GM18861 (cell line): ENCODE data around the gene ACAD8.

Experiments
- ATAC-seq: cut with Tn5 transposase; IDR thresholded peaks from one replicate; pipeline ENCODE4 v1.9.1; 2021; ENCODE audit not compliant: unreplicated experiment

Gene ACAD8

GRCh38 chr11:134253188-134253993, at the start of gene ACAD8, which contains the start of gene THYN1:
TSS of gene ACAD8 (plus strand) at chr11:134253568. CDS start at chr11:134253601, 33 bp downstream.
TSS of gene THYN1 (minus strand) at chr11:134253352. CDS start at chr11:134252882, 470 bp downstream.
- ATAC-seq: peak; percentile 99

- no peak for ATAC-seq
Observed at GRCh38 chr11:134205729-134206128, 47.6 kb upstream of the ACAD8 start.

DNA sequence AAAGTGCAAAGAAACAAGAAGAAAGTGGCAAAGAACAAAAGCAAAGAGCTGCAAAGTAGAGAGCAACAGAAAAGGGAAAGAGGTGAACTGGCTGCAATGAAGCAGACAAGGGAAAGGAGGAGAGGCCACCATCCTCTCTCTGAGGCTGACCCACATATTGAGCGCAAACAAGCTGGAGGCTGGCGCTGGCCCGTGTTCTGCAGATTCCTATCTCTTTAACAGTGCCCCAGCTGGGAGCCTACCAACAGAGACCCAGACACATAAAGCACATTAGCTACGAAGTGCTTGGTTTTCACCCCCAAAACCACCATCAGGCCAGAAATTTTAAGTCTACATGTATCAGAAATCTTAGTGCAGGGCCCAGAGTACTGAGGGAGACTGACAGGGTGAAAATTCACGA, 47.2 kb upstream of the ACAD8 start:
- ATAC-seq: no peak

DNA sequence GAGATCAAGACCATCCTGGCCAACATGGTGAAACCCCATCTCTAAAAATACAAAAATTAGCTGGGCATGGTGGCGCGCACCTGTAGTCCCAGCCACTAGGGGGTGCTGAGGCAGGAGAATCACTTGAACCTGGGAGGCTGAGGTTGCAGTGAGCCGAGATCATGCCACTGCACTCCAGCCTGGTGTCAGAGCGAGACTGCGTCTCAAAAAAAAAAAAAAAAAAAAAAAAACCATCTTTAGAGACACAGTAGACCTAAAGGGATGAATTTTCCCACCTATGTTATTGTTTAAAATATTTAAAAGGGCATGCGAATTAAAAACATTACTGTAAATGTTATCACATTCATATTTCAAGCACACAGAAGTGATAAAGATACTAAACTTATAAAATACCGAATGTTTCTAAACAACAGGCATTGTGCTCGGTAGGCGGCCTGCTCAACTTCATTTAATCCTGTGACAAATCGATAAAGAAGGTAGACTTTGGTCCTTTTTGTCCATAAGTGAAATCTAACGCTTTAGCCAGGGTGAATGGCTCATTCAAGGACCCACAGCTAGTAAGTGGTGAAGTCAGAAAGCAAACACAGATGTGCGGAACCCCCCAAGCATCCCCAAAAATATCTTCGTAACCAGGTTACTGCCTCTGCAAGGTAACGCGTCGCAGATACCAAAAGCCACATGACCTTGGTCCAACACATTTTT, 45.7 kb upstream of the ACAD8 start:
- no peak for ATAC-seq

- ATAC-seq: no peak
Observed at GRCh38 chr11:134215836-134216235, 37.5 kb upstream of the ACAD8 start.

GRCh38 chr11:134216816-134217215, 36.6 kb upstream of the ACAD8 start:
- ATAC-seq: no peak

GRCh38 chr11:134223121-134223520, 30.2 kb upstream of the ACAD8 start:
- no peak for ATAC-seq

- peak; percentile 58 for ATAC-seq
Observed at GRCh38 chr11:134223836-134224709, 29.3 kb upstream of the ACAD8 start, which contains the start of the genes NCAPD3 and VPS26B. TSS of gene NCAPD3 (minus strand) at chr11:134223967. CDS start at chr11:134223926, 41 bp downstream. TSS of gene VPS26B (plus strand) at chr11:134224671. CDS start at chr11:134225123, 452 bp downstream.

- peak; percentile 21 for ATAC-seq
Observed at GRCh38 chr11:134224710-134225664, 28.4 kb upstream of the ACAD8 start.

- ATAC-seq: no peak
Observed at GRCh38 chr11:134226806-134227325, 26.5 kb upstream of the ACAD8 start.

DNA sequence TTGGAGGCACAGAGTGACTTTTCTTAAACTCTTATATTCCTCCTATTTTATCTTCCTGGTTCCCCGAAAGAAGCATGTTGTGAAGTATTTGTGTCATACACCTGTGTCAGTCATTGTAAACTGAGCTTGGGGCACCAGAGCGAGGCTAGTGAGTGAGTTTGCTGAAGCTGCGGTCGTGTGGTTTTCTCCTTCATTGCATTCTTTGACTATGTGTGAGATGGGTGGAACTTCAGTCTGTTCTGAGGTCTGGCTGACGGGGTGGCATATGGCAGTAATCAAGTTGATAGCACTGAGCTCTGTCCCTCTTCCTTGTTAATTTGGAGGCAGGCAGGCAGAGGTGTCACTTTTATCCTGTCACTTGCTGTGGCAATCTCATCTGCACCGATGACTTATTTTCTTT, 24.7 kb upstream of the ACAD8 start:
- peak; percentile 45 for ATAC-seq

DNA sequence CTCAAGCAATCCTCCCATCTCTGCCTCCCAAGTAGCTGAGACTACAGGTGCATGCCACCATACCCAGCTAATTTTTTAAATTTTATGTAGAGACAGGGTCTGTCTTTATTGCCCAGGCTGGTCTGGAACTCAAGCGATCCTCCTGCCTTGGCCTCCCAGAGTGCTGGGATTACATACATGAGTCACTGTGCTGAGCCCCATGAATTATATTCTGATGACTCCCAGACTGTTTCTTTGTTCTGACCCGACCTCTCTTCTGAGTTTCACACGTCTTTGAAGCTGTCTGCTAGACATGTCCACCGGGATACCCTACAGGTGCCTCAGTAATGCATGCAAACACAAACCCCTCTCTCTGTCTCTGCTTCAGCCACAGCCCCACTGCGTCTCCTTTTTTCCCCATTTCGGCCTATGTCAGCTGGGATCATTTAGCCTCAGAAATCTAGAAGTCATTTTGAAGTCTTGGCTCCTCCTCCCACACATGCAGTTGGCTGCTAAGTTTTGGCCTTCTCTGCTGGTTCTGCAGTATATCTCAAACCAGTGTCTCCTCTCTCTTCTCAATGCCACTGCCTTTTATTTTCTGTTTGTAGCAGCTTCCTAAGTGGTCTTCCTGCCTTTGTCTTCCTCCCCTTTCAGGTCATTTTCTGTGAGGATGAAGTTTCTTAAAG, 24.1 kb upstream of the ACAD8 start:
- ATAC-seq: no peak

DNA sequence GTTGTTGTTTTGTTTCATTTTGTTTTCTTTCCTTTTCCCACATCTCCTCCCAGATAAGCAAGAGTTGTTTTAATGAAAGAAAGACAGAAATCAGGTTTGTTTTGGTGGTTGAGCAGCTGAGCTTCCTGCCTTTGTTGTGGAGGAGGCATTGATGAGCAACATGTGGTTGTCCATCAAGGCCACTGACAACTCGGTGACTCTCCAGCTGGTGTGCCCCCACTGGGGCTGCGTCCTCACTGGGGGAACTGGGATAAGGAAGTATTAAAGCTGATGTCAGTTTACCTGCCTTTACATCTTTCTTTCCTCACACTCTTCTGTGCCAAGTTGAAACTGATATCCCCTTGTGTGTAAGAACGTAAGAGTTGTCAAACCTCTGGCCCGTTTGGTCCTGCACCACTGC, 23.0 kb upstream of the ACAD8 start:
- ATAC-seq: no peak

GRCh38 chr11:134231958-134232659, 21.3 kb upstream of the ACAD8 start:
- ATAC-seq: no peak

DNA sequence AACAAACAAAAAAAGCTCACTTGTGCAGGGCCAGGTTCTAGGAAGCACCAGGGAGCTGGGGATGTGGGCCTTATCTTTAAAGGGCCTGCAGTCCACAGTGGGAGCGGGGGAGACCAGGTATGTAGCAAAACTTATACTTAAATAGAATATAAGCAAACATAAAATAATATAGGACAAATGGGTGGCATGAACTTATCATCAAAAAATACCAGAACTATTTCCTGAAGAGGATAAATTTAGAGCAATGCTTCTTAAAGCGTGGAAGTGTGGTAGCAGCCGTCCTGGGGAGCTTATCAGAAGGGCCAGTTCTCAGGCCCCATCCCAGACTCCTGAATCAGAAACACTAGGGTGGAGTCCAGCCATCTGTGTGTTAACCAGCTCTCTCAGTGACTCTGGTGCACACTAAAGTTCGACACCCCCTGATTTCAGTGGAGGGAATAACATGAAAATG, 19.6 kb upstream of the ACAD8 start:
- no peak for ATAC-seq

DNA sequence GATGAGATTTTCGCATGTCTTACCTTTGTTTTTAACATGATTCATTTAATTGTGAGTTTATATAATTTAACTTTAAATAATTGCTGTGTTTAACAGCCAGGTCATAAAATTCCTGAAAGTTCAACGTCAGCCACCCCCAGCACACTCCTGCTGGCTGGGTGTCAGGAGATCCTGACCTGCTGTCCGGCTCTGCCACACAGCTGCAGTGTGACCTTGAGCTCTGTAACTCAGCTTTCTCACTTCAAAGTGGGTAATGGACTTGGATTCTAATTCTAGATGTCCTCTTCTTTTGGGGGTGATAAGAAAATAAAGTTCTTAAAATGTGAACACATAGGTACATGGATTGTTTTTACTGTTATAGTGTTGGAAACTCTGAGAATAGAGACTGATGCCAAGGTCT, 18.0 kb upstream of the ACAD8 start:
- no peak for ATAC-seq

DNA sequence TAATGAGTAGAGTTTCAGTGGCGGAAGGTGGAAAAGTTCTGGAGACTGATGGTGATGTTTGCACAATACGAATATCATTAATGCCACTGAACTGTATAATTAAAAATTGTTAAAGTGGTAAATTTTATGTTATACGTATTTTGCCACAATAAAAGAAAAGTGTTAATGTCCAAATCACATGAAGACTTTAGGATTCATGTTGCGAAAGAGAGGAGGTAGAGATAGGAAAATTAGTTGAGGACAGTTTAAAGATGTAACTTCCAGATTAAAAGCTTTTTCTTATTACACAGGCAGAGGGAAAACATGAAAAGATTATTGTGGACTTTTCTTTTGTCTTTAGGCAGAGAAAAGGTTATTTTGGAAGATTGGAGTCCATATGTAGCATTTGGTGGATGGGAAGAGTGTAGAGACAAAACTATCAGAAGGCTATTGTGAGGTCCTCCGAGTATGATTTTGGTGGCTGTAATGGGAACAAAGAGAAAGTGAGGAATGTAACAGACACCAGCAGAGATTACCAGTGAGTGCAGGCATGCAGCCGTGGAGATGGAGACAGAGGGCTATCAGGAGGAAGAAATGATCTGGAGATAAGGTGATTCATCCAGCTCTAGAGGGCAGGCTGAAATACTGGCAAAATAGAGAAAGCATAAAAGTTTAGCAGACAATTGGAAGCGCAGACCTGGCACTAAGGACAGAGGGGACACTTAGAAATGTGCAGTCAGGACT, 16.4 kb upstream of the ACAD8 start:
- ATAC-seq: no peak

DNA sequence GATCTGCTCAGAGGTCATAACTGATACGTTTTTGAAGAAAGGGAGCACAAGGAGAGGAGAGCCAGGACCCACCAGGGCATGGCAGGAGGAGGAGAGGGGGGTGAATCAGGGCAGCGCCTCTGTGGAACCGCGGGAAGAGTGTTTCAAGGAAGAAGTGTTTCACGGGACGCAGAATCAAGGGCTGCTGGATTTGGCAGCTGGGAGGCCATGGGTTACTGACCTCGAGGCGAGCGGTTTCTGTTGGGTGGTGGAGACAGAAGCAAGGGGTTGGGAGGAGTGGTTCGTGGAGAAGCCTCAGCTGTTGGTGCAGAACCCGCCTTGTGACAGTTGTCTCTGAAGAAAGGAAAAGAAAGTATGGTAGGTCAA, 15.8 kb upstream of the ACAD8 start:
- ATAC-seq: no peak
